Large intestine (tissue), 3 donors: ENCODE data around the gene ZNHIT2. TPM values are rescaled to one million over a fixed set of nuclear protein-coding genes. Genes with fewer than 3 reads are reported as not detected.

ENCODE experiments used
- DNase-seq, 2 donors: peaks; one replicate each; pipeline versions ENCODE4 v3.0.0 to v3.0.0-alpha.2; 2013
- H3K27ac ChIP-seq: one replicate; pipeline ENCODE4 v1.5.1; 2013; ENCODE audit warnings: low read length
- H3K27me3 ChIP-seq: 2 replicates; pipeline ENCODE4 v1.6.1; 2013; ENCODE audit warnings: low read length; ENCODE audit not compliant: control insufficient read depth, insufficient read depth
- H3K36me3 ChIP-seq: 2 replicates; pipeline ENCODE4 v1.6.1; 2013; ENCODE audit warnings: low read length; ENCODE audit not compliant: control insufficient read depth, insufficient read depth
- H3K4me1 ChIP-seq: one replicate; pipeline ENCODE4 v1.6.1; 2013; ENCODE audit warnings: low read length; ENCODE audit not compliant: control insufficient read depth, insufficient read depth
- H3K4me3 ChIP-seq: one replicate; pipeline ENCODE4 v1.5.1; 2013; ENCODE audit warnings: low read length
- H3K9me3 ChIP-seq: one replicate; pipeline ENCODE4 v1.6.1; 2013; ENCODE audit warnings: mild to moderate bottlenecking, low read depth, low read length, moderate library complexity; ENCODE audit not compliant: control insufficient read depth
- WGBS: methylation state at CpG from one replicate; pipeline ENCODE4 v1.1.5; 2013; ENCODE audit warnings: low lambda C conversion rate; ENCODE audit not compliant: insufficient coverage; 5-methylcytosine and 5-hydroxymethylcytosine counted together
- polyA plus RNA-seq: library from polyadenylated mRNA; unstranded; fragments of 120-200 nt; gene quantifications from one replicate; pipeline ENCODE4 v1.2.1, GENCODE V29; 2013

The ZNHIT2 gene
- polyA plus RNA-seq, 1 donor: 6.4 TPM

DNA sequence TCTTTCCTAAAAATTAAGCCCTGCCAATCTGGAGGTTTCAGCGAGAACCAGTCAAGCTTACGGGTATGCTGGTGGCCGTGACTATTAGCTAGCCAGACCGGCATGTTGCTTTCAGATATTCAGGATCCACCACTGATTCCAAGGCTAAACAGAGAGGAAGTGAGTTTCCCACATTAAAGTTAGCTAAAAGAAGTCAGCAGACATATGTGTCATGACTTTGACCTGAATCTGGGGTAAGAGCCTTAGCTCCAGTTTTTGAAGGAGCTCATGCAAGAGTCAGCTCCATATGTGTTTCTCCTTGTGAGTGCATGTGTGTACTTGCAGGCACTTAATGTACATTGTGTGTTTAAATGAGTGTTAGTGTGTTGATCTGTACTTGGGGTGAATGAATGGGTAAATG, 32.1 kb downstream of the ZNHIT2 start:
- Histone ChIP-seq H3K27me3 (no peaks in the 10 kb centered on the region), H3K27ac (no peak overlapping the region), H3K4me3 (no peak overlapping the region), H3K36me3 (peaks cover 53% of the 10 kb centered on the region), H3K9me3 (no peaks in the 10 kb centered on the region), H3K4me1 (peaks cover 7% of the 10 kb centered on the region)
- no peak for DNase-seq
- WGBS: no CpG with 5 or more reads among the region's 4 CpGs

GRCh38 chr11:65084598-65085375, 32.7 kb downstream of the ZNHIT2 start:
- H3K36me3 ChIP-seq: peaks cover 53% of the 10 kb centered on the region
- H3K4me3 ChIP-seq: peak overlapping the region; percentile 86
- peak overlapping the region; percentile 94 for H3K27ac ChIP-seq
- DNase-seq: peak in 1 of 2 donors; percentile 2
- H3K27me3 ChIP-seq: no peaks in the 10 kb centered on the region
- WGBS: 80% methylated on average over 1 of the region's 23 CpGs
- H3K9me3 ChIP-seq: no peaks in the 10 kb centered on the region
- peaks cover 7% of the 10 kb centered on the region for H3K4me1 ChIP-seq

- Histone ChIP-seq H3K27ac (peak within 1 kb of the TSS; percentile 94), H3K36me3 (peaks cover 50% of the 10 kb centered on the region), H3K4me1 (peaks cover 7% of the 10 kb centered on the region), H3K4me3 (peak within 1 kb of the TSS; percentile 86), H3K9me3 (no peaks in the 10 kb centered on the region), H3K27me3 (no peaks in the 10 kb centered on the region)
- DNase-seq: peak; percentile 96
- WGBS: no CpG with 5 or more reads among the region's 79 CpGs
These were observed 33.5 kb downstream of the ZNHIT2 start, which contains the start of the genes CDCA5 and ZFPL1 for GRCh38 chr11:65083834-65084597. CDCA5 (minus strand) TSS chr11:65084040; CDS start chr11:65083978, 62 bp downstream. ZFPL1 (plus strand) TSS chr11:65084222; CDS start chr11:65084699, 477 bp downstream.

DNA sequence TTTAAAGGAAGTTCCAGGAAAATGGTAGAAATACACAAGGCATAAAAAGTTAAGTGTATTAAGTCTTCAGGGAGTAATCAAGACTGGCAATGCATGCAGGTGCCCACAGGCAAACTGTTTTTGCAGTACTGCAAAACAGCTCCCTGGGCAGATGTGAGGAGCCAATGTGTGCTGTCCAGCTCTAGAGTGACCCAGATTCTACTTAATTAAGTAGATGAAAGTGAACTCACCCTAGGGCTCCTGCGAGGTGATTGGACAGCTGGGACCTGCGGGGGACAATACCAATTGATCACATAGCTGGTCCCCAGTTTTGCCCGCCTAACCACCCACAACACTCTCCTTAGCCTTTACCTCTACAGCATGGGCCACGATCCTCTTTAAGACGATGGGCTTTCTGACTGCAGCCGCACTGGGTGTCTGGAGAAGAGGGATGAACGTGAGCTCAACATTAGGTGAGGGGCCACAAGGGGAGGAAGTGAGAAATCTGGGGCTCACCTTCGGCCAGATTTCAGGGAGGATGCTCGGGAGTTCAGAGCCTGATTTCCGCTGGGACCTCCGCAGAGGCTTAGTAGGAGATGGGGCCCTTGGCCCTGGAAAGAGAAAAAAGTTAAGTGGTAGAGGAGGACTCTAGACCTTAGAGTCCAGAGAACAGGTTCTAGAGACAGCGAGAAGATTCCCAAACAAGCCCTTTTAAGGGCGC, 34.2 kb downstream of the ZNHIT2 start:
- Histone ChIP-seq H3K4me1 (peaks cover 12% of the 10 kb centered on the region), H3K4me3 (peak overlapping the region; percentile 86), H3K9me3 (no peaks in the 10 kb centered on the region), H3K36me3 (peaks cover 43% of the 10 kb centered on the region), H3K27me3 (no peaks in the 10 kb centered on the region), H3K27ac (no peak overlapping the region)
- WGBS: no CpG with 5 or more reads among the region's 13 CpGs
- peak in 1 of 2 donors; percentile 0 for DNase-seq

GRCh38 chr11:65078786-65079342, 38.6 kb downstream of the ZNHIT2 start:
- no peaks in the 10 kb centered on the region for H3K27me3 ChIP-seq
- H3K36me3 ChIP-seq: peaks cover 8% of the 10 kb centered on the region
- no peaks in the 10 kb centered on the region for H3K9me3 ChIP-seq
- no peak overlapping the region for H3K4me3 ChIP-seq
- DNase-seq: no peak
- no peak overlapping the region for H3K27ac ChIP-seq
- no CpG with 5 or more reads among the region's 9 CpGs for WGBS
- H3K4me1 ChIP-seq: peaks cover 8% of the 10 kb centered on the region

DNA sequence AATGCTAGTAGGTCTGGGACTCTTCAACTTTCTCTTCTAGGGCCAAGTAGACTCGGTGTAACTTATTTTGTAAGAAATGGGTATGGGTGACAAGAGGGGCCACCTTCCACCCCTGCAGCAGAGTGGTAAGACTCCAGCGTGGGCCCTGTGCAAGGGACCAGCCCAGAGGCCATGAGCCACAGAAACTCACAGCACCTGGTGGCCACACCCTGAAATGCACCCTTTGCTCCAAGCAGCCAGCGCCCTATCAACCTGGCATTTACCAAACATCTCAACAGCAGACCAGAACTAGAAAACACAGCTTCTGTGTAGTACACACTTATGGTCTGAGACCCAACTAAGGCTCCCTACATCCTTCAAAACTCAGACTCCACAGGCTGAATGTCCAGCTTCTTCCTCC, 39.4 kb downstream of the ZNHIT2 start:
- Histone ChIP-seq H3K4me3 (no peak overlapping the region), H3K27ac (no peak overlapping the region), H3K4me1 (peaks cover 8% of the 10 kb centered on the region), H3K27me3 (no peaks in the 10 kb centered on the region), H3K9me3 (no peaks in the 10 kb centered on the region), H3K36me3 (peaks cover 8% of the 10 kb centered on the region)
- no CpG with 5 or more reads among the region's 3 CpGs for WGBS
- peak; percentile 54 to 66 for DNase-seq

- Histone ChIP-seq H3K27ac (no peak overlapping the region), H3K27me3 (no peaks in the 10 kb centered on the region), H3K4me3 (no peak overlapping the region), H3K9me3 (no peaks in the 10 kb centered on the region), H3K36me3 (peaks cover 8% of the 10 kb centered on the region), H3K4me1 (peaks cover 8% of the 10 kb centered on the region)
- no CpG with 5 or more reads among the region's 4 CpGs for WGBS
- no peak for DNase-seq
These were observed 40.0 kb downstream of the ZNHIT2 start for GRCh38 chr11:65077451-65077850.

- H3K36me3 ChIP-seq: no peaks in the 10 kb centered on the region
- H3K4me3 ChIP-seq: no peak overlapping the region
- peaks cover 9% of the 10 kb centered on the region for H3K4me1 ChIP-seq
- no CpG with 5 or more reads among the region's 1 CpG for WGBS
- H3K27me3 ChIP-seq: no peaks in the 10 kb centered on the region
- no peak overlapping the region for H3K27ac ChIP-seq
- no peak for DNase-seq
- no peaks in the 10 kb centered on the region for H3K9me3 ChIP-seq
These were observed 44.9 kb downstream of the ZNHIT2 start for GRCh38 chr11:65072631-65072966.

DNA sequence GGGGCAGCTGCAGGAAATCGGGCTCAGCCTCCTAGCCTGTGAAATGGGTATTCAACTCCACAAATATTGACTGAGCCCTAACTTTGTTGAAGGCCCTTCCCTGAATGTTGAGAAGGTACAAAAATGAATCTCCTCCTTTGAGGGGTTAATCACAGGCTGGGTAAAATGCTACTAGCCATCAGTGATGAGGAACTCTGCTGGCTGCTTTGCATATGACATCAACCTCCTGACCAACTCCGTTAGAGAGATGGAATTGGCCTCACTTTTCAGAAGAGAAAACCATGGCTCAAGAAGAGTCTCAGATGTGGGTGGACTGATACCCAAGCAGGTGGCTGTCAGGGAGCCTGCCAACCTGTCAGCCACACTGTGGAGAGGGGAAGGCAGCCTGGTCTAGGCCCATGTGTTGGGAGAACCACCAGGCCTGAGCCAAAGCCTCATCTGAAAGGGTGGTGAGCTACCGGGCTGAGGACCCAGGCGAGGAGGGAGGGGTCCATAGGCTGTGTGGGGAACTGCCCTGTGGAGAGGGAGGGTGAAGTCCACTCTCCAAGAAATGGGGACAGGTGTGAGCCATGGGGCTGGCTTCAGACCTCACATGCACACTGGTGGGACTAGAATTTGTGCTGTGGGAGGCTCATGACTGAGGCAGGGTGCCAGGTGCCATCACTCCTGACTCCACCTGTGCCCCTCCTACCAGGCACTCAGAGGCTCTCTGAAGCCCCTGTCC, 45.4 kb downstream of the ZNHIT2 start:
- no peak for DNase-seq
- WGBS: 100% methylated on average over 1 of the region's 4 CpGs
- no peak overlapping the region for H3K27ac ChIP-seq

More for the DNA sequence above, 45.4 kb downstream of the ZNHIT2 start:
- no peaks in the 10 kb centered on the region for H3K36me3 ChIP-seq
- H3K4me1 ChIP-seq: peaks cover 9% of the 10 kb centered on the region
- no peak overlapping the region for H3K4me3 ChIP-seq
- no peaks in the 10 kb centered on the region for H3K27me3 ChIP-seq
- H3K9me3 ChIP-seq: no peaks in the 10 kb centered on the region
